Measurements from ENCODE around the gene TADA3. TPM values are rescaled to one million over a fixed set of nuclear protein-coding genes. Genes with fewer than 3 reads are reported as not detected.
A peak's percentile ranks its signal among the peaks of the same experiment; 100 is the strongest.

The TADA3 gene
- total RNA-seq, 2 donors from 2014 or later, result 130 to 131 TPM

DNA sequence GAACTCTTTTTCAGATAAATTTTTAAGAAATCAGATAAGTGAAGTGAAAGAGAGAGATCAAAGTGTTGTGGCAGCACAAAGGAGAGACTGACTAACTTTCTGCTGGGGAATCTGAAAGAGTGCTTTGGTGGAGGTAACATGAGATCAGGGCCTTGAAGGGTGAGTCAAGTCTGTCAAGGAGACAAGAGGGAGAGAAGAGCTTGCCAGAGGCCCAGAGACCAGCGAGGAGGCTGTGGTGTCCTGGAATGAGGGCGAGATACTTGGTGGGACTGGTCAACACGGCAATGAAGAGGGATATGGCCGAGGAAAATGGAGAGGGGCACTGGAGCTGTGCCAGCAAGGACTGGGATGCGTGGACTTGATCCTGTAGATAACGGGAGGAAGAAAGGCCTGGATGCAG is 4.6 kb downstream of the TADA3 start:
- Histone ChIP-seq H3K9me3 (no peaks in the 10 kb centered on the region), H3K27ac (no peak overlapping the region), H3K27me3 (replicated peaks; ENCODE audit: insufficient read depth) (no peaks in the 10 kb centered on the region), H3K36me3 (peaks cover 11 to 17% of the 10 kb centered on the region in 2 donors), H3K4me1 (replicated peaks) (no peaks in the 10 kb centered on the region), H3K4me3 (no peak overlapping the region)
- intact Hi-C loops (cut with DNase I), result no loop called here
- TF ChIP-seq POLR2A (IDR thresholded peaks at IDR 0.05) (no peak), POLR2AphosphoS5 (IDR thresholded peaks at IDR 0.05) (no peak)
- TF ChIP-seq, protein P1, sequence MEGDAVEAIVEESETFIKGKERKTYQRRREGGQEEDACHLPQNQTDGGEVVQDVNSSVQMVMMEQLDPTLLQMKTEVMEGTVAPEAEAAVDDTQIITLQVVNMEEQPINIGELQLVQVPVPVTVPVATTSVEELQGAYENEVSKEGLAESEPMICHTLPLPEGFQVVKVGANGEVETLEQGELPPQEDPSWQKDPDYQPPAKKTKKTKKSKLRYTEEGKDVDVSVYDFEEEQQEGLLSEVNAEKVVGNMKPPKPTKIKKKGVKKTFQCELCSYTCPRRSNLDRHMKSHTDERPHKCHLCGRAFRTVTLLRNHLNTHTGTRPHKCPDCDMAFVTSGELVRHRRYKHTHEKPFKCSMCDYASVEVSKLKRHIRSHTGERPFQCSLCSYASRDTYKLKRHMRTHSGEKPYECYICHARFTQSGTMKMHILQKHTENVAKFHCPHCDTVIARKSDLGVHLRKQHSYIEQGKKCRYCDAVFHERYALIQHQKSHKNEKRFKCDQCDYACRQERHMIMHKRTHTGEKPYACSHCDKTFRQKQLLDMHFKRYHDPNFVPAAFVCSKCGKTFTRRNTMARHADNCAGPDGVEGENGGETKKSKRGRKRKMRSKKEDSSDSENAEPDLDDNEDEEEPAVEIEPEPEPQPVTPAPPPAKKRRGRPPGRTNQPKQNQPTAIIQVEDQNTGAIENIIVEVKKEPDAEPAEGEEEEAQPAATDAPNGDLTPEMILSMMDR (IDR thresholded peaks at IDR 0.05), result no peak
- 79% methylated on average over 6 of the region's 6 CpGs for WGBS
- DNase-seq (ENCODE audit: low spot score), result no peak

DNA sequence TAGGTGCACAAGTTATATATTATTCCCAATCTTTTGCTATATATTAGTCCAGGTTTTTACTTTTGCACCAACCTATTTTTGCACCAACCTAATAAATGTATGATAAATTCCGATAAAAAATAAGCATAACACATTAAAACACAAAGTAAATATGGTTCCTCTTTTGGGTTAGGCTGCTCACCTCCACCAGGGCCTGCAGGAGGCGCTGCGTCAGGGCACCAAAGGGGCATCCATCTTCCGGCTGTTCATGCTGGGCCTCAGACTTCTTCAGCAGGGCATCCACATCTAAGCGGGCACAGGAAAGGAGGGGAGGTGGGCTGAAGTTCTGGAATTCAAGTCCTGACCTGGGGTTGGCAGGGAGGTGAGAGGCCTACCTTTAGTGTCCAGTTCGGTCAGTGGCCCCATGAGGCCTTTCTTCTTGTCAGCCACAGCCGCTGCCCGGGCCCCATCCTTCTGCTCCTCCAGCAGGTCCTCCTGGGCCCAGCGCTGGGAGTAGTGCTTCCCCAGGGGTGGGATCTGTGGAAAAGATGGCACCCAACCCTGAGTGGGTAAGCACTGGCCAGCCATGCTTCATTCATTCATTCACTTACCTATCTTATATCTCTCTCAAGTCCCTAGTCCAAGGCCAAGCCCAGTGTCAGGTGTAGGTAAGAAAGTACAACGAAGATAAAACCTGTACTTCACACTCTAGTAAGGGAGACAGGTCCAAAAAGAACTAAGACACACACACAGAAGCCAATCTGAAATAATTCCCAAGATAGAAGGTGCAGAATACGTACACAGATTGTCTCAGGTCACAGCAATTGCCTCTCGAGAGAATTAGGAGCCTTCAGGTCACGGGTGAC is 5.2 kb downstream of the TADA3 start:
- no peak for TF ChIP-seq POLR2A (IDR thresholded peaks at IDR 0.05)
- TF ChIP-seq, protein P1 (IDR thresholded peaks at IDR 0.05), result no peak
- no peak for TF ChIP-seq POLR2AphosphoS5 (IDR thresholded peaks at IDR 0.05)
- intact Hi-C loops (cut with DNase I), result no loop called here
- peaks cover 11 to 17% of the 10 kb centered on the region in 2 donors for H3K36me3 ChIP-seq
- no peak overlapping the region for H3K27ac ChIP-seq
- no peaks in the 10 kb centered on the region for H3K9me3 ChIP-seq
- 88% methylated on average over 13 of the region's 13 CpGs for WGBS
- no peak overlapping the region for H3K4me3 ChIP-seq
- no peaks in the 10 kb centered on the region for H3K27me3 ChIP-seq (replicated peaks; ENCODE audit: insufficient read depth)
- H3K4me1 ChIP-seq (replicated peaks), result no peaks in the 10 kb centered on the region
- no peak for DNase-seq (ENCODE audit: low spot score)

DNA sequence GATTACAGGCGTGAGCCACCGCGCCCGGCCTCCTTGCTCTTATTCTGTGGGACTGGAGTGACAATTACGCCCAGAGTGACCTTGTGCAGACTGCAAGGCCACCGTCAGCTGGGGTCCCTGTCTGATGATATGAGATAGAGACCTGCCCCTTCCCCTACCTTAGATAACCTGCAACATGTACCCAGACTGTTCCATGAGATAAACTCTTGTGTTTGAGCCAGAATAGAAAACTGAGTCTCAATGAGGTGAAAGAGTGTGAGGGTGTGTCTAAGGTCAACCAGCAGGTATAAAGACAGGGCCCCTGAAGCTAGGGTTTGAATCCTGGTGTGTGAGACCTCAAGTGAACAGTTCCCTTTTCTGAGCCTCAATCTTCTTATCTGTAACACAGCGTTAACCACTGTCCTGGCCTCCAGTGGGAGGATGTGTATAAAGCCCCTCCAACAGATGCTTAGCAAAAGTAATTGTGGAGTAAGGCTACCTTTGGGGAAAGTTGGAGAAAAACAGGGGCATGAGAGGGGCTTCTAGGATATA is 6.0 kb downstream of the TADA3 start:
- no peak overlapping the region for H3K27ac ChIP-seq
- peaks cover 11 to 17% of the 10 kb centered on the region in 2 donors for H3K36me3 ChIP-seq
- no peak for DNase-seq (ENCODE audit: low spot score)
- over 99% methylated on average over 7 of the region's 7 CpGs for WGBS
- no peaks in the 10 kb centered on the region for H3K27me3 ChIP-seq (replicated peaks; ENCODE audit: insufficient read depth)
- no peak for TF ChIP-seq POLR2AphosphoS5 (IDR thresholded peaks at IDR 0.05)
- TF ChIP-seq, protein P1 (IDR thresholded peaks at IDR 0.05), result no peak
- intact Hi-C loops (cut with DNase I), result no loop called here
- H3K4me3 ChIP-seq, result no peak overlapping the region
- H3K4me1 ChIP-seq (replicated peaks), result no peaks in the 10 kb centered on the region
- H3K9me3 ChIP-seq, result no peaks in the 10 kb centered on the region

DNA sequence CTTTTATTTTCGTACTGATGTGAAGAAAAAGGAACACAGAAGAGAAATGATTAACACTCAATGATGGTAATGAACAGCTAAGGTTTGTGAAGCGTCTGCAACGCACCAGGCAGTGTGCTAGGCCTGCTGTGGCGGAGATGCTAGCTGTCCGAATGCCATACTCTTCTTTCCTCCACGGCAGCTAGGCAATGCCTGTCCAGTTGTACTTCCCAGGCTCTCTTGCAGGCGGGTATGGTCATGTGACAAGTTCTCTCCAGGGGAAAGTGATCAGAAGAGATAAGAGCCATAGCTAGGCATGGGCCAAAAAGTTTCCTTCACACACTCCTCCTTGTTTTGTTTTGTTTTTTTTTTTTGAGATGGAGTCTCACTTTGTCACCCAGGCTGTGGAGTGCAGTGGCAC is 6.7 kb downstream of the TADA3 start:
- intact Hi-C loops (cut with DNase I), result no loop called here
- no peaks in the 10 kb centered on the region for H3K4me1 ChIP-seq (replicated peaks)
- DNase-seq (ENCODE audit: low spot score), result no peak
- no peak overlapping the region for H3K27ac ChIP-seq
- H3K27me3 ChIP-seq (replicated peaks; ENCODE audit: insufficient read depth), result no peaks in the 10 kb centered on the region
- peaks cover 11 to 17% of the 10 kb centered on the region in 2 donors for H3K36me3 ChIP-seq
- no peaks in the 10 kb centered on the region for H3K9me3 ChIP-seq
- WGBS, result 63% methylated on average over 7 of the region's 7 CpGs
- no peak for TF ChIP-seq POLR2A (IDR thresholded peaks at IDR 0.05)
- peak; percentile 35 for TF ChIP-seq POLR2AphosphoS5 (IDR thresholded peaks at IDR 0.05)
- no peak overlapping the region for H3K4me3 ChIP-seq

- no peaks in the 10 kb centered on the region for H3K27me3 ChIP-seq (replicated peaks; ENCODE audit: insufficient read depth)
- no peak overlapping the region for H3K4me3 ChIP-seq
- WGBS, result 96% methylated on average over 4 of the region's 4 CpGs
- TF ChIP-seq, protein P1 (IDR thresholded peaks at IDR 0.05), result no peak
- TF ChIP-seq POLR2A (IDR thresholded peaks at IDR 0.05), result no peak
- TF ChIP-seq POLR2AphosphoS5 (IDR thresholded peaks at IDR 0.05), result no peak
- H3K36me3 ChIP-seq, result peaks cover 11 to 17% of the 10 kb centered on the region in 2 donors
- DNase-seq (ENCODE audit: low spot score), result no peak
- no peak overlapping the region for H3K27ac ChIP-seq
- H3K9me3 ChIP-seq, result no peaks in the 10 kb centered on the region
- H3K4me1 ChIP-seq (replicated peaks), result no peaks in the 10 kb centered on the region
- intact Hi-C loops (cut with DNase I), result no loop called here
Observed at GRCh38 chr3:9784965-9785364, 7.3 kb downstream of the TADA3 start.

All from prostate gland (tissue), 2 donors.